GM12865 (cell line): ENCODE measurements around the gene SYPL1.
"Not testable (repeated sequence)": the region's sequence is repeated elsewhere in the genome, so short reads cannot be mapped to it uniquely, and the experiment has no call there.

Experiments used
- DNase-seq: peaks from one replicate; pipeline ENCODE4 v3.0.0; 2010; ENCODE audit warnings: low read depth
- H3K4me3 ChIP-seq: 2 replicates; pipeline ENCODE4 v1.5.1; 2011; ENCODE audit warnings: mild to moderate bottlenecking, low read depth, low read length, control low read depth
- CTCF ChIP-seq: IDR thresholded peaks from 2 replicates; pipeline ENCODE4 v1.5.1; 2011; ENCODE audit warnings: low read length, control low read depth, low read depth, inconsistent platforms; ENCODE audit not compliant: insufficient read depth; ENCODE audit errors: missing control alignments

SYPL1 gene

GRCh38 chr7:106142136-106142535 is 30.0 kb upstream of the SYPL1 start:
- DNase-seq = no peak
- TF ChIP-seq CTCF = no peak
- no peak overlapping the region for H3K4me3 ChIP-seq

DNA sequence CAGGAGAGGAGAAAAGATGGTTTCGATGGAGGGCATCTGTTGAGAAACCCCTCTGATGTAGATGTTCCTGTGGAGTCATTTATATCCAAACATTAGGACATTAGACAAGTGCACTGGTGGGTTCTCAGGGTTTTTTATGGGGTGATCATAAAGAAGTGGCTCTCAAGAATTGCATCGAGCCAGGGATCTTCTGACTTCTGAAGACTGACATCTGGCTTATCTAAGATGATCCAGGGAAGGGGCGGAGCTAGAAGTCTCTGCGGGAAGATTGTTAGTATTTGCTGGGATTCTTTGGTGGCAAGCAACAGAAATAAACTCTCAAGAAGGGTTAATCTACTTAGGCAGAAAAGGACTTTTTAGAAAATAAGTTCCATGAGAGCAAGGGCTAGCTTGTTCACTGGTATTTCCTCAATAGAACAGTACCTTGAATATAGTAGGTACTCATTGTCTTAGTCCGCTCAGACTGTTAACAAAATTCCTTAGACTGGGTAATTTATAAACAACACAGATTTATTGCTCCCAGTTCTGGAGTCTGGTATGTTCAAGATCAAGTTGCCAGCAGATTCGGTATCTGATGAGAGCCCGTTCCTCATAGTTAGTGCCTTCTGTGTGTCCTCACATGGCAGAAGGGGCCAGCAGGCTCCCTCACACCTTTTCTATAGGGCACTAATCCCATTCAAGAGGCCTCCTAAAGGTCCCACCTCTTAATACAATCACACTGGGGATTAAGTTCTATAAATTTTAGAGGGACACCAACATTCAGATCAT is 28.5 kb upstream of the SYPL1 start:
- TF ChIP-seq CTCF = no peak
- DNase-seq = no peak
- no peak overlapping the region for H3K4me3 ChIP-seq

DNA sequence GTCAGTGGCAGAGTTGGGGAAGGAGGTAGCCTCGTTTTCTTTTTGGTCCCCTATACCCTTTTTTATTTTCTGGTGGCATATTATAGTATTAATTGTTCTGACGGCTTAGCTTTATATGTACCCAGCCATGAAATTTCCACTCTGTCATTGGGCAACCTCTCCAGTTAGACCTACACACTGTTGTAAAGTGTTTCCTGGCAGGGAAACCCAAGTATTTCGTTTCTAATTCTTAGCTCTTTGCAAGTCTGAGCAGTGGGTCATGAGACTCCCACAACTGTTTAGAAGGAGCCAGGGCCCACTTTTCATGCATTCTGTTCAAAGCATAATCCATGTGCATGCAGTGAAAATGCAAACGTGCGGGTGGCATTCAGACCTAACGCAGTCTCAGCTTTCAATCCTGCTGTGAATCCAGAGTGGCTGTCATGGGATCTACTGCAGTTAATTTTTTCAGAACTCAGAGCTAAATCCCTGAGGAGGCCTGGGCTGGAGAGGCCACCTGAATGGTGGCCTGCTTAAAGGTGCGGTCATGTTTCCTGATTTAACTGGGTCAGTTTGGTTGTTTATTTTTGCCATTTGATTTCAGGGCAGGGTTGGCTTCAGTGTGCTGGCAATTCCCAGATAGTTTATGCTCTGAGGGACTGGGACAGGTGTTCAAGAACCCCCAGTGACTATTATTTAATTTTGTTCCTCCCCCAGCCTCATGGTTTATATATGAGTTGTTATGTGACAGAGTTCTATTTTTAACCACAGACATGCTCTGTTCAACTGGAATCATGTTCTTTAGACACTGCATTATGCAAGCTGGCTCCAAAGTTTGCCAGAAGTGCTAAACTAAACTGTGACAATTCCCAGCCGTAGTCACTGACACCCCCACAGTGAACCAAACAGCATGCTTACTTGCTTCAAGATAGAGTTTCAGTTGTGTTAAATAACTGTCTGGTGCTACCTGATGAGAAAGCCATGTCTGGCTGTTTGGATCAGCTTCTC is 27.4 kb upstream of the SYPL1 start:
- no peak for TF ChIP-seq CTCF
- H3K4me3 ChIP-seq = no peak overlapping the region
- DNase-seq = no peak

DNA sequence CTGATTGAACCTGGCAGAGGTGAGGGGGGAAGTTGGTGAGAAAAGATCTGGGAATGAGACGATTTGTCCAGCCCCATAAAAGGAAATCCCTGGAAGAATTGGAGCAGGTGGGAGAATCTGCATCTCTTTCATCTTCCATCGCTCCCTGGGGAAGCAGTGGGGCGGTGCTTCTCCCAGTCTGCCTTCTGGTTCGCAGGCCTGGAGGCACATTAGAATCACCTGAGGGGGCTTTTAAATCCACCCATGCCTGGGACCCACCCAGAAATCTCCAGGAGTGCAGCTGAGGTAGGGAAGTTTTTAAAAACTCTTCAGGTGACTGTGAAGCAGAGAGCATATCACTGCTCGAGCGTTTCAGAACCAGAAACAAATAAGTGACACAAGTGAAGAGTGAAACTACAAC is 26.7 kb upstream of the SYPL1 start:
- no peak for DNase-seq
- no peak for TF ChIP-seq CTCF
- no peak overlapping the region for H3K4me3 ChIP-seq

DNA sequence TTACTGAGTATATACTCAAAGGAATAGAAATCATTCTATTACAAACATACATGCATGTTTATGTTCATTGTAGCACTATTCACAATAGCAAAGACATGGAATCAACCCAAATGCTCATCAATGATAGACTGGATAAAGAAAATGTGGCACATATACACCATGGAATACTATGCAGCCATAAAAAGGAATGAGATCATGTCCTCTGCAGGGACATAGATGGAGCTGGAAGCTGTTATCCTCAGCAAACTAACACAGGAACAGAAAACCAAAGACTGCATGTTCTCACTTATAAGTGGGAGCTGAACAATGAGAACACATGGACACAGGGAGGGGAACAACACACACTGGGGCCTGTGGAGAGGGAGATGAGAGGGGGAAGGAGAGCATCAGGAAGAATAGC is 26.1 kb upstream of the SYPL1 start:
- not testable (repeated sequence) for H3K4me3 ChIP-seq, DNase-seq

DNA sequence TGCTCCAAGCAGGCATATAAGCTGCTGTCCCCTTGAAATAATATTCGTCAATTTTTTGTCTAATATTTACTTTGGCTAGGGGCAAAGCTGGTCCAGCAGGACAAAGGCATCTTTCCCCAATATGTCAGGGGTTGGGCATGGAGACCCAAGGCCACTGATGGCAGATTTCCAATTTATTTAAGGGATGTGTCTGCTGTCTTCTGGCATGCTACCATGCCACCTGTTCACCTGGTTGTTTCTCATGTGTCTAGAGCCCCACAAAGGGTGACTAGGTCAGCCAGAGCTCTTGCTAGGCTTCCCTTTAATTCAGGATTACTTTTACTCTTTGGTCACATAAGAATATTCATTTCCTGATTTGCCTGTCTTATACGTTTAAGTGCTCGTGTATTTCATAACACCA is 22.1 kb upstream of the SYPL1 start:
- H3K4me3 ChIP-seq = no peak overlapping the region
- DNase-seq = no peak
- no peak for TF ChIP-seq CTCF

- no peak overlapping the region for H3K4me3 ChIP-seq
- DNase-seq = no peak
- TF ChIP-seq CTCF = no peak
These were observed 17.2 kb upstream of the SYPL1 start for GRCh38 chr7:106129291-106129690.
